WTC11 (cell line): ENCODE measurements around the gene D2HGDH. TPM values are rescaled to one million over a fixed set of nuclear protein-coding genes. Genes with fewer than 3 reads are reported as not detected.
A peak's percentile ranks its signal among the peaks of the same experiment; 100 is the strongest.
"Not testable (repeated sequence)": the region's sequence is repeated elsewhere in the genome, so short reads cannot be mapped to it uniquely, and the experiment has no call there.

Source experiments
- ATAC-seq: fragments of 200-7000 bp; cut with Tn5 transposase; 2 replicates; pipeline ENCODE4 v1.10.0; 2021; ENCODE audit warnings: mild to moderate bottlenecking, moderate library complexity
- CTCF ChIA-PET: fragments of 300-600 bp; sonication (Branson Sonifier 250); formaldehyde crosslinking; loops from one replicate; lab custom pipeline; 2021; ENCODE audit warnings: antibody characterized with exemption; lab: Charles Lee
- POLR2A ChIA-PET: fragments of 350-600 bp; sonication (Branson Sonifier 250); formaldehyde crosslinking; loops from one replicate; lab custom pipeline; 2021; ENCODE audit warnings: antibody characterized with exemption; lab: Charles Lee
- DNase-seq: peaks from one replicate; pipeline ENCODE4 v3.0.0; 2021; ENCODE audit warnings: low spot score
- H3K27ac Mint-ChIP-seq: 2 replicates; pipeline ENCODE4 v1.8.0; 2021; ENCODE audit warnings: mixed read lengths
- H3K27me3 Mint-ChIP-seq: 2 replicates; pipeline ENCODE4 v1.8.0; 2021; ENCODE audit warnings: low read depth, mild to moderate bottlenecking, moderate library complexity, mixed read lengths
- H3K36me3 Mint-ChIP-seq: 2 replicates; pipeline ENCODE4 v1.8.0; 2021; ENCODE audit warnings: mixed read lengths
- H3K4me1 Mint-ChIP-seq: 2 replicates; pipeline ENCODE4 v1.8.0; 2022; ENCODE audit warnings: mixed read lengths
- H3K4me3 Mint-ChIP-seq: 2 replicates; pipeline ENCODE4 v1.8.0; 2021; ENCODE audit warnings: mild to moderate bottlenecking, moderate library complexity, mixed read lengths
- H3K9me3 Mint-ChIP-seq: 2 replicates; pipeline ENCODE4 v1.8.0; 2021; ENCODE audit warnings: mixed read lengths
- AFF4 ChIP-seq: sonication (generic); formaldehyde crosslinking; IDR thresholded peaks from 2 replicates; pipeline ENCODE4 v1.8.1; 2023; ENCODE audit warnings: mild to moderate bottlenecking, missing genetic modification reagents, borderline replicate concordance
- CBFB ChIP-seq: sonication (generic); formaldehyde crosslinking; IDR thresholded peaks from 2 replicates; pipeline ENCODE4 v1.8.1; 2022; ENCODE audit warnings: mild to moderate bottlenecking, low read depth, missing genetic modification reagents
- GABPB1 ChIP-seq: sonication (generic); formaldehyde crosslinking; IDR thresholded peaks from 2 replicates; pipeline ENCODE4 v1.8.1; 2023; ENCODE audit warnings: mild to moderate bottlenecking, missing genetic modification reagents
- GTF2I ChIP-seq: fragments of 250-450 bp; sonication (Bioruptor Pico); conservative IDR thresholded peaks from 2 replicates; pipeline ENCODE4 v1.4.0; 2021; ENCODE audit warnings: mild to moderate bottlenecking
- IRF1 ChIP-seq: sonication (generic); formaldehyde crosslinking; IDR thresholded peaks from 2 replicates; pipeline ENCODE4 v1.8.0; 2023; ENCODE audit warnings: missing genetic modification reagents
- MYBL2 ChIP-seq: sonication (generic); formaldehyde crosslinking; IDR thresholded peaks from 2 replicates; pipeline ENCODE4 v1.8.1; 2023; ENCODE audit warnings: mild to moderate bottlenecking, moderate library complexity, missing genetic modification reagents
- NR2C2 ChIP-seq: sonication (generic); formaldehyde crosslinking; IDR thresholded peaks from 2 replicates; pipeline ENCODE4 v1.8.0; 2022; ENCODE audit warnings: mild to moderate bottlenecking, missing genetic modification reagents
- USF1 ChIP-seq: sonication (generic); formaldehyde crosslinking; IDR thresholded peaks from 2 replicates; pipeline ENCODE4 v1.8.0; 2022; ENCODE audit warnings: mild to moderate bottlenecking, missing genetic modification reagents
- ZNF121 ChIP-seq: sonication (generic); formaldehyde crosslinking; IDR thresholded peaks from 2 replicates; pipeline ENCODE4 v1.8.0; 2023; ENCODE audit warnings: missing genetic modification reagents
- ZNF138 ChIP-seq: sonication (generic); formaldehyde crosslinking; conservative IDR thresholded peaks from 2 replicates; pipeline ENCODE4 v1.8.1; 2022; ENCODE audit warnings: mild to moderate bottlenecking, moderate library complexity, missing genetic modification reagents
- ZNF423 ChIP-seq: fragments of 250-450 bp; sonication (Bioruptor Pico); IDR thresholded peaks from 2 replicates; pipeline ENCODE4 v2.1.2; 2022; ENCODE audit warnings: mild to moderate bottlenecking, moderate library complexity
- ZNF671 ChIP-seq: fragments of 250-450 bp; sonication (Bioruptor Pico); IDR thresholded peaks from 2 replicates; pipeline ENCODE4 v1.8.0; 2021; ENCODE audit warnings: mild to moderate bottlenecking
- total RNA-seq: library from RNA; stranded (reverse); gene quantifications from 3 replicates; pipeline ENCODE4 v1.2.3, GENCODE V29; 2021
- TF ChIP-seq, protein P1 (sequence below): sonication (generic); formaldehyde crosslinking; conservative IDR thresholded peaks from 2 replicates; pipeline ENCODE4 v1.8.1; 2022; ENCODE audit warnings: mild to moderate bottlenecking, missing genetic modification reagents

The D2HGDH gene
- total RNA-seq, 1 experiment from 2014 or later: 22.7 TPM

DNA sequence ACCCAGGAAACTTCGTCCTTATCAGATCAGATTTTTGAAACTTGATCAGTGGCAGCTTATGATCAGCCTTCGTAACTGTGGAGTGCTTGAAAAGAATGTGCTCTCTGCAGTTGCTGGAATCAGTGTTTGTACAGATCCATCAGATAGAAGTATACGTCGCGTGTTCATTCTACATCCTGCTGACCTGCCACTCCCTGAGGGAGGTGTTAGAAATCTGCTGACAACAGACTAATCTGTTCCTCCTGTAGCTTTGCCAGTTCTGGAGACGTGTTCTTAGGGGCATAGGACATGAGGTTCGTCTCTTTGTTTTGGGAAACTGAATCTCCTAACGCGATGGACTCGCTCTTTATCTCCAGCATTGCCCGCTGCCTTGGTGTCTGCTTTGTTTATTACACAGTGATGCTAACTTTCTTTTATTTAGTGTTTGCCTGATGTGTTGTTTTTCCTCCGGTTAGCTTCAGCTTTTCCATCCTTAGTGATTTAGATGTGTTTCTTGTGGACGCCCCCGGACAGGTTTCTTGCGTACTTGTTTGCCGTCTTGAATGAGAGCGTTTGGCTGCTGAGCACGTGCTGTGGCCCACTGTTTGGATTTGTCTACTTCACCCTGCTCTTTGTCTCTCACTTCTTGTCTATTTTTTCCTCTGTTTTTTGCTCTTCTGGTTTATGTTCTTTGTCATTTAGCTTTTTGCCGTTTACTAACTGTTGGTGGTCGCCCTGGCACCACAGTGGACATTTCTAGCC lies 24.8 kb downstream of the D2HGDH start:
- TF ChIP-seq ZNF138 (CRISPR knock-in tag) (no peak), NR2C2 (no peak), AFF4 (CRISPR knock-in tag) (no peak), GABPB1 (CRISPR knock-in tag) (no peak), MYBL2 (no peak), USF1 (CRISPR knock-in tag) (no peak), IRF1 (CRISPR knock-in tag) (no peak), CBFB (CRISPR knock-in tag) (no peak)
- TF ChIP-seq, protein P1, sequence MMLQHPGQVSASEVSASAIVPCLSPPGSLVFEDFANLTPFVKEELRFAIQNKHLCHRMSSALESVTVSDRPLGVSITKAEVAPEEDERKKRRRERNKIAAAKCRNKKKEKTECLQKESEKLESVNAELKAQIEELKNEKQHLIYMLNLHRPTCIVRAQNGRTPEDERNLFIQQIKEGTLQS (CRISPR knock-in tag): no peak
- TF ChIP-seq, all 79 proteins: peak for 0
- Mint-ChIP-seq H3K27ac (no peak overlapping the region), H3K27me3 (peaks cover 3% of the 10 kb centered on the region; the same call in 1 of the 2 replicates), H3K36me3 (peaks cover 20% of the 10 kb centered on the region), H3K4me1 (peaks cover under 1% of the 10 kb centered on the region; the same call in 1 of the 2 replicates), H3K4me3 (no peak overlapping the region), H3K9me3 (peaks cover 10% of the 10 kb centered on the region)
- DNase-seq (no peak), ATAC-seq (no peak)
- ChIA-PET POLR2A (interaction anchor here (0.6 kb wide), 1 partner anchor 53 kb away, joined by 3 read pairs; no protein-coding TSS in a partner anchor), CTCF (no interaction called here)

GRCh38 chr2:241759893-241760292 lies 25.5 kb downstream of the D2HGDH start:
- H3K4me3 Mint-ChIP-seq, ATAC-seq, H3K4me1 Mint-ChIP-seq, H3K9me3 Mint-ChIP-seq, POLR2A ChIA-PET, H3K27ac Mint-ChIP-seq, CTCF ChIA-PET, H3K27me3 Mint-ChIP-seq, DNase-seq: not testable (repeated sequence)
- 0 out of 2 replicates have a peak, but pooled peaks have one; percentile 28 for TF ChIP-seq ZNF121 (CRISPR knock-in tag)
- peaks cover 20% of the 10 kb centered on the region for H3K36me3 Mint-ChIP-seq

GRCh38 chr2:241760301-241760771 lies 25.9 kb downstream of the D2HGDH start:
- ATAC-seq (no peak), DNase-seq (no peak)
- H3K4me1 Mint-ChIP-seq: peaks cover 5% of the 10 kb centered on the region; the same call in 1 of the 2 replicates
- peaks cover 20% of the 10 kb centered on the region for H3K36me3 Mint-ChIP-seq
- POLR2A ChIA-PET: no interaction called here
- H3K4me3 Mint-ChIP-seq: no peak overlapping the region
- peaks cover 3% of the 10 kb centered on the region; the same call in 1 of the 2 replicates for H3K27me3 Mint-ChIP-seq
- H3K9me3 Mint-ChIP-seq: peaks cover 10% of the 10 kb centered on the region
- TF ChIP-seq ZNF423 (CRISPR knock-in tag) (no peak), ZNF671 (CRISPR knock-in tag) (0 out of 2 replicates have a peak, but pooled peaks have one; percentile 38), GTF2I (CRISPR knock-in tag) (peak; percentile 91)
- CTCF ChIA-PET: no interaction called here
- no peak overlapping the region for H3K27ac Mint-ChIP-seq
